HepG2 (cell line): ENCODE data around the gene CFL1. TPM values are rescaled to one million over a fixed set of nuclear protein-coding genes. Genes with fewer than 3 reads are reported as not detected.

Experiments used
- KDM6A ChIP-seq: IDR thresholded peaks from 2 replicates; pipeline ENCODE4 v1.6.1; 2016; ENCODE audit warnings: low read depth
- NPAS2 ChIP-seq: sonication (generic); formaldehyde crosslinking; IDR thresholded peaks from 2 replicates; pipeline ENCODE4 v1.8.0; 2022; ENCODE audit warnings: mild to moderate bottlenecking, missing genetic modification reagents, borderline replicate concordance
- POLR2AphosphoS2 ChIP-seq: IDR thresholded peaks from 2 replicates; pipeline ENCODE4 v1.6.1; 2011; ENCODE audit warnings: low read depth, low read length, improper control_type of control experiment
- RBAK ChIP-seq: sonication (generic); formaldehyde crosslinking; IDR thresholded peaks from 2 replicates; pipeline ENCODE4 v1.5.1; 2020; ENCODE audit warnings: mild to moderate bottlenecking, missing genetic modification reagents
- RFX3 ChIP-seq: IDR thresholded peaks from 2 replicates; pipeline ENCODE4 v1.6.1; 2016; ENCODE audit warnings: missing biosample characterization, missing genetic modification reagents
- SRY ChIP-seq: sonication (generic); formaldehyde crosslinking; IDR thresholded peaks from 2 replicates; pipeline ENCODE4 v1.8.0; 2022; ENCODE audit warnings: mild to moderate bottlenecking, missing genetic modification reagents
- ZNF235 ChIP-seq: sonication (generic); formaldehyde crosslinking; IDR thresholded peaks from 2 replicates; pipeline ENCODE4 v1.8.1; 2023; ENCODE audit warnings: mild to moderate bottlenecking, missing genetic modification reagents, borderline replicate concordance
- ZNF274 ChIP-seq: sonication (generic); formaldehyde crosslinking; IDR thresholded peaks from 2 replicates; pipeline ENCODE4 v1.5.1; 2020; ENCODE audit warnings: mild to moderate bottlenecking, missing genetic modification reagents
- ZNF598 ChIP-seq: sonication (generic); formaldehyde crosslinking; IDR thresholded peaks from 2 replicates; pipeline ENCODE4 v1.5.1; 2020; ENCODE audit warnings: mild to moderate bottlenecking, missing genetic modification reagents, borderline replicate concordance
- ZNF724P ChIP-seq: sonication (generic); formaldehyde crosslinking; IDR thresholded peaks from 2 replicates; pipeline ENCODE4 v1.8.0; 2022; ENCODE audit warnings: missing genetic modification reagents, borderline replicate concordance
- ZNF747 ChIP-seq: sonication (generic); formaldehyde crosslinking; IDR thresholded peaks from 2 replicates; pipeline ENCODE4 v1.8.1; 2023; ENCODE audit warnings: missing genetic modification reagents, mild to moderate bottlenecking, borderline replicate concordance
- ZNF790 ChIP-seq: sonication (generic); formaldehyde crosslinking; IDR thresholded peaks from 2 replicates; pipeline ENCODE4 v1.8.0; 2022; ENCODE audit warnings: missing genetic modification reagents, mild to moderate bottlenecking, borderline replicate concordance
- ZNF891 ChIP-seq: sonication (generic); formaldehyde crosslinking; IDR thresholded peaks from 2 replicates; pipeline ENCODE4 v1.5.0; 2020; ENCODE audit warnings: mild to moderate bottlenecking, missing genetic modification reagents
- polyA plus RNA-seq, 8 experiments: library from polyadenylated mRNA; depleted of rRNA in 3 of 8; stranded (reverse) in 7 of 8; unstranded in 1 of 8; fragments of >200 nt; fragmentation: Illumina TruSeq in 4 of 8; extraction: Trizol in 4 of 8; gene quantifications; 2 replicates each; pipeline versions ENCODE4 v1.2.1 to v1.2.3, GENCODE V29; 2011 to 2016; ENCODE audit warnings: low read depth in 4 of 8, missing spikeins in 1 of 8, mixed read lengths in 1 of 8; ENCODE audit not compliant: insufficient read depth in 1 of 8
- total RNA-seq, 5 experiments: library from RNA; depleted of rRNA; stranded (reverse); fragments of >200 nt; fragmentation: Illumina TruSeq; extraction: Trizol; gene quantifications; 2 replicates each; pipeline ENCODE4 v1.2.3, GENCODE V29; 2016; ENCODE audit warnings: low read depth in 1 of 5
- TF ChIP-seq, protein P1 (sequence below): sonication (generic); formaldehyde crosslinking; conservative IDR thresholded peaks from 2 replicates; pipeline ENCODE4 v1.5.0; 2020; ENCODE audit warnings: missing genetic modification reagents
- TF ChIP-seq, protein P2 (sequence below): sonication (generic); formaldehyde crosslinking; IDR thresholded peaks from 2 replicates; pipeline ENCODE4 v1.8.0; 2022; ENCODE audit warnings: mild to moderate bottlenecking, missing genetic modification reagents
- TF ChIP-seq, protein P3 (sequence below): sonication (generic); formaldehyde crosslinking; IDR thresholded peaks from 2 replicates; pipeline ENCODE4 v1.4.0; 2020; ENCODE audit warnings: missing genetic modification reagents, mild to moderate bottlenecking, borderline replicate concordance
- TF ChIP-seq, protein P4 (sequence below): sonication (generic); formaldehyde crosslinking; conservative IDR thresholded peaks from 2 replicates; pipeline ENCODE4 v1.4.0; 2020; ENCODE audit warnings: missing genetic modification reagents

CFL1 gene
- total and polyA plus RNA-seq, 2 of the 13 experiments (the other 11 are each of a cell fraction or from before 2014, with no cell fraction given): 379 to 383 TPM

DNA sequence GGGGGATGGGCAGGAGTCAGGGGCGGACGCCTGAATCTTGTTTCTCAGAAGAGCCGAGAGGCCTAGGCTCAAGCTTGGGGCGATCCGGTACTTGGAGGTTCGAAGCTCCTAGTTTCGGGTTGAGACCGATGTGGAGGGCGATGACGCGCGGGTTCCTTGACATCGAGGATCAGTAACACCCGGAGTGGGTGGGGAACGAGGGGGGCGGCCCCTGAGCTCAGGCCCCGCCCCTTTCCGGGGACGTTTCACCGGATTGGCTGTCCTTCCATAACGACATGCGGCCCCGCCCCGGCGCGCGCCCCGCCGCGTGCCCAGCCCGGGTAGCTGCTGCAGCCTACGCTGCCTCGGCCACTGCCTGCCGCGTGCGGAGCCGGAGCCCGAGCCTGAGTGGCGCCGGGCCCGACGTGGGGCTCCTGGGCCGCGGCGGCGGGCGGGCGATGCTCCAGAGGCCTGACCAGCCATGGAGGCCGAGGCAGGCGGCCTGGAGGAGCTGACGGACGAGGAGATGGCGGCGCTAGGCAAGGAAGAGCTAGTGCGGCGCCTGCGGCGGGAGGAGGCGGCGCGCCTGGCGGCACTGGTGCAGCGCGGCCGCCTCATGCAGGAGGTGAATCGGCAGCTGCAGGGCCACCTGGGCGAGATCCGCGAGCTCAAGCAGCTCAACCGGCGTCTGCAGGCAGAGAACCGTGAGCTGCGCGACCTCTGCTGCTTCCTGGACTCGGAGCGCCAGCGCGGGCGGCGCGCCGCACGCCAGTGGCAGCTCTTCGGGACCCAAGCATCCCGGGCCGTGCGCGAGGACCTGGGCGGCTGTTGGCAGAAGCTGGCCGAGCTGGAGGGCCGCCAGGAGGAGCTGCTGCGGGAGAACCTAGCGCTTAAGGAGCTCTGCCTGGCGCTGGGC, 32.6 kb upstream of the CFL1 start, which contains the start of gene CCDC85B (continued):
- TF ChIP-seq SRY (peak; percentile 95), ZNF724P (CRISPR knock-in tag) (no peak), RFX3 (CRISPR knock-in tag) (no peak), ZNF598 (CRISPR knock-in tag) (no peak), KDM6A (CRISPR knock-in tag) (no peak), POLR2AphosphoS2 (peak; percentile 64), RBAK (CRISPR knock-in tag) (no peak), ZNF235 (0 out of 2 replicates have a peak, but pooled peaks have one; percentile 22), ZNF790 (CRISPR knock-in tag) (peak; percentile 97; the same call in 1 of the 2 replicates), ZNF274 (CRISPR knock-in tag) (no peak; the same call in none of the 2 replicates), NPAS2 (0 out of 2 replicates have a peak, but pooled peaks have one; percentile 57), ZNF891 (CRISPR knock-in tag) (no peak; the same call in 1 of the 2 replicates), ZNF747 (CRISPR knock-in tag) (peak; percentile 46; the same call in 1 of the 2 replicates)
- TF ChIP-seq, protein P1, sequence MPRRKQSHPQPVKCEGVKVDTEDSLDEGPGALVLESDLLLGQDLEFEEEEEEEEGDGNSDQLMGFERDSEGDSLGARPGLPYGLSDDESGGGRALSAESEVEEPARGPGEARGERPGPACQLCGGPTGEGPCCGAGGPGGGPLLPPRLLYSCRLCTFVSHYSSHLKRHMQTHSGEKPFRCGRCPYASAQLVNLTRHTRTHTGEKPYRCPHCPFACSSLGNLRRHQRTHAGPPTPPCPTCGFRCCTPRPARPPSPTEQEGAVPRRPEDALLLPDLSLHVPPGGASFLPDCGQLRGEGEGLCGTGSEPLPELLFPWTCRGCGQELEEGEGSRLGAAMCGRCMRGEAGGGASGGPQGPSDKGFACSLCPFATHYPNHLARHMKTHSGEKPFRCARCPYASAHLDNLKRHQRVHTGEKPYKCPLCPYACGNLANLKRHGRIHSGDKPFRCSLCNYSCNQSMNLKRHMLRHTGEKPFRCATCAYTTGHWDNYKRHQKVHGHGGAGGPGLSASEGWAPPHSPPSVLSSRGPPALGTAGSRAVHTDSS (CRISPR knock-in tag): no peak
- TF ChIP-seq, protein P2, sequence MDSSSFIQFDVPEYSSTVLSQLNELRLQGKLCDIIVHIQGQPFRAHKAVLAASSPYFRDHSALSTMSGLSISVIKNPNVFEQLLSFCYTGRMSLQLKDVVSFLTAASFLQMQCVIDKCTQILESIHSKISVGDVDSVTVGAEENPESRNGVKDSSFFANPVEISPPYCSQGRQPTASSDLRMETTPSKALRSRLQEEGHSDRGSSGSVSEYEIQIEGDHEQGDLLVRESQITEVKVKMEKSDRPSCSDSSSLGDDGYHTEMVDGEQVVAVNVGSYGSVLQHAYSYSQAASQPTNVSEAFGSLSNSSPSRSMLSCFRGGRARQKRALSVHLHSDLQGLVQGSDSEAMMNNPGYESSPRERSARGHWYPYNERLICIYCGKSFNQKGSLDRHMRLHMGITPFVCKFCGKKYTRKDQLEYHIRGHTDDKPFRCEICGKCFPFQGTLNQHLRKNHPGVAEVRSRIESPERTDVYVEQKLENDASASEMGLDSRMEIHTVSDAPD (CRISPR knock-in tag): 0 out of 2 replicates have a peak, but pooled peaks have one; percentile 37
- TF ChIP-seq, protein P3, sequence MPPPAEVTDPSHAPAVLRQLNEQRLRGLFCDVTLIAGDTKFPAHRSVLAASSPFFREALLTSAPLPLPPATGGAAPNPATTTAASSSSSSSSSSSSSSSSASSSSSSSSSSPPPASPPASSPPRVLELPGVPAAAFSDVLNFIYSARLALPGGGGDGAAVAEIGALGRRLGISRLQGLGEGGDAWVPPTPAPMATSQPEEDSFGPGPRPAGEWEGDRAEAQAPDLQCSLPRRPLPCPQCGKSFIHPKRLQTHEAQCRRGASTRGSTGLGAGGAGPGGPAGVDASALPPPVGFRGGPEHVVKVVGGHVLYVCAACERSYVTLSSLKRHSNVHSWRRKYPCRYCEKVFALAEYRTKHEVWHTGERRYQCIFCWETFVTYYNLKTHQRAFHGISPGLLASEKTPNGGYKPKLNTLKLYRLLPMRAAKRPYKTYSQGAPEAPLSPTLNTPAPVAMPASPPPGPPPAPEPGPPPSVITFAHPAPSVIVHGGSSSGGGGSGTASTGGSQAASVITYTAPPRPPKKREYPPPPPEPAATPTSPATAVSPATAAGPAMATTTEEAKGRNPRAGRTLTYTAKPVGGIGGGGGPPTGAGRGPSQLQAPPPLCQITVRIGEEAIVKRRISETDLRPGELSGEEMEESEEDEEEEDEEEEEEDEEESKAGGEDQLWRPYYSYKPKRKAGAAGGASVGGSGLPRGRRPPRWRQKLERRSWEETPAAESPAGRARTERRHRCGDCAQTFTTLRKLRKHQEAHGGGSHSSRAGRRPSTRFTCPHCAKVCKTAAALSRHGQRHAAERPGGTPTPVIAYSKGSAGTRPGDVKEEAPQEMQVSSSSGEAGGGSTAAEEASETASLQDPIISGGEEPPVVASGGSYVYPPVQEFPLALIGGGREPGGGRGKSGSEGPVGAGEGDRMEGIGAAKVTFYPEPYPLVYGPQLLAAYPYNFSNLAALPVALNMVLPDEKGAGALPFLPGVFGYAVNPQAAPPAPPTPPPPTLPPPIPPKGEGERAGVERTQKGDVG (CRISPR knock-in tag): no peak
- TF ChIP-seq, protein P4, sequence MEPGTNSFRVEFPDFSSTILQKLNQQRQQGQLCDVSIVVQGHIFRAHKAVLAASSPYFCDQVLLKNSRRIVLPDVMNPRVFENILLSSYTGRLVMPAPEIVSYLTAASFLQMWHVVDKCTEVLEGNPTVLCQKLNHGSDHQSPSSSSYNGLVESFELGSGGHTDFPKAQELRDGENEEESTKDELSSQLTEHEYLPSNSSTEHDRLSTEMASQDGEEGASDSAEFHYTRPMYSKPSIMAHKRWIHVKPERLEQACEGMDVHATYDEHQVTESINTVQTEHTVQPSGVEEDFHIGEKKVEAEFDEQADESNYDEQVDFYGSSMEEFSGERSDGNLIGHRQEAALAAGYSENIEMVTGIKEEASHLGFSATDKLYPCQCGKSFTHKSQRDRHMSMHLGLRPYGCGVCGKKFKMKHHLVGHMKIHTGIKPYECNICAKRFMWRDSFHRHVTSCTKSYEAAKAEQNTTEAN (CRISPR knock-in tag): peak; percentile 75; the same call in 1 of the 2 replicates
